ENCODE data around the gene RALGAPA2.

- TF ChIP-seq POLR2A (IDR thresholded peaks at IDR 0.05) (no peak), CTCF (IDR thresholded peaks at IDR 0.05) (no peak), POLR2AphosphoS5 (IDR thresholded peaks at IDR 0.05) (no peak)
Observed at GRCh38 chr20:20736303-20736702, 23.9 kb upstream of the RALGAPA2 start.

Data from breast epithelium (tissue), 3 donors.